ENCODE results near the gene PPP4R1. TPM values are rescaled to one million over a fixed set of nuclear protein-coding genes. Genes with fewer than 3 reads are reported as not detected.

Gene PPP4R1
- total and polyA plus RNA-seq, 12 donors, result 22.8 to 104 (median 58.0) TPM

GRCh38 chr18:9570255-9570654, 44.1 kb downstream of the PPP4R1 start:
- peaks cover 0 to 19% of the 10 kb centered on the region in 2 donors for H3K36me3 ChIP-seq (replicated peaks in 1 of 2)
- WGBS, 4 donors, result 74 to 83% (median 79%) methylated on average over 3 of the region's 3 CpGs
- no peaks in the 10 kb centered on the region for H3K27me3 ChIP-seq
- DNase-seq, result no peak
- no peak overlapping the region for H3K4me3 ChIP-seq
- no peaks in the 10 kb centered on the region for H3K9me3 ChIP-seq (replicated peaks in 1 of 3)
- TF ChIP-seq POLR2A (IDR thresholded peaks at IDR 0.05) (no peak), CTCF (IDR thresholded peaks at IDR 0.05) (no peak)
- intact Hi-C loops (cut with DNase I), result no loop called here
- peaks cover 0 to under 1% of the 10 kb centered on the region in 2 donors for H3K4me1 ChIP-seq (replicated peaks in 1 of 2)
- no peak overlapping the region for H3K27ac ChIP-seq

- intact Hi-C loops (cut with DNase I), result no loop called here
- H3K27me3 ChIP-seq, result no peaks in the 10 kb centered on the region
- H3K4me1 ChIP-seq (replicated peaks in 1 of 2), result peaks cover 0 to 8% of the 10 kb centered on the region in 2 donors
- TF ChIP-seq POLR2A (IDR thresholded peaks at IDR 0.05) (no peak), CTCF (IDR thresholded peaks at IDR 0.05) (no peak)
- WGBS, 4 donors, result 86 to 95% (median 89%) methylated on average over 8 of the region's 8 CpGs
- no peaks in the 10 kb centered on the region for H3K9me3 ChIP-seq (replicated peaks in 1 of 3)
- no peak overlapping the region for H3K27ac ChIP-seq
- DNase-seq, result no peak
- no peak overlapping the region for H3K4me3 ChIP-seq
- H3K36me3 ChIP-seq (replicated peaks in 1 of 2), result peaks cover 0 to 19% of the 10 kb centered on the region in 2 donors
These were observed 45.2 kb downstream of the PPP4R1 start for GRCh38 chr18:9569178-9569577.

GRCh38 chr18:9568186-9568585, 46.2 kb downstream of the PPP4R1 start:
- Histone ChIP-seq H3K36me3 (replicated peaks in 1 of 2) (peaks cover 0 to 20% of the 10 kb centered on the region in 2 donors), H3K4me3 (no peak overlapping the region)
- intact Hi-C loops (cut with DNase I), result no loop called here

GRCh38 chr18:9565407-9565806, 49.0 kb downstream of the PPP4R1 start:
- Histone ChIP-seq H3K36me3 (replicated peaks in 1 of 2) (peaks cover 0 to 38% of the 10 kb centered on the region in 2 donors), H3K9me3 (replicated peaks in 1 of 3) (no peaks in the 10 kb centered on the region), H3K27me3 (no peaks in the 10 kb centered on the region), H3K4me3 (no peak overlapping the region), H3K27ac (no peak overlapping the region), H3K4me1 (replicated peaks in 1 of 2) (peaks cover 0 to 14% of the 10 kb centered on the region in 2 donors)
- WGBS, 4 donors, result 61 to 85% (median 75%) methylated on average over 2 of the region's 2 CpGs
- DNase-seq, result no peak
- no peak for TF ChIP-seq CTCF (IDR thresholded peaks at IDR 0.05)
- no peak for TF ChIP-seq POLR2A (IDR thresholded peaks at IDR 0.05)
- intact Hi-C loops (cut with DNase I), result no loop called here

More at GRCh38 chr18:9568186-9568585, 46.2 kb downstream of the PPP4R1 start:
- no peak overlapping the region for H3K27ac ChIP-seq
- H3K9me3 ChIP-seq (replicated peaks in 1 of 3), result no peaks in the 10 kb centered on the region
- TF ChIP-seq POLR2A (IDR thresholded peaks at IDR 0.05), result no peak
- TF ChIP-seq CTCF (IDR thresholded peaks at IDR 0.05), result no peak
- peaks cover 0 to 14% of the 10 kb centered on the region in 2 donors for H3K4me1 ChIP-seq (replicated peaks in 1 of 2)
- H3K27me3 ChIP-seq, result no peaks in the 10 kb centered on the region
- no peak for DNase-seq
